Activated B cell treated with CpG ODN at 0.5 μM for 24 hours (primary cell): Measurements from ENCODE around the gene PTTG1IP. TPM values are rescaled to one million over a fixed set of nuclear protein-coding genes. Genes with fewer than 3 reads are reported as not detected.

ENCODE experiments used
- ATAC-seq: fragments of 200-7000 bp; cut with Tn5 transposase; one replicate; pipeline ENCODE4 v1.10.0; 2021; ENCODE audit warnings: low read depth, mild to moderate bottlenecking, moderate library complexity
- CTCF ChIA-PET: fragments of 350-600 bp; sonication (Branson Sonifier 250); formaldehyde crosslinking; loops from one replicate; lab custom pipeline; 2021; ENCODE audit warnings: antibody characterized with exemption; lab: Charles Lee
- POLR2A ChIA-PET: fragments of 350-600 bp; sonication (Branson Sonifier 250); formaldehyde crosslinking; loops from one replicate; lab custom pipeline; 2021; ENCODE audit warnings: antibody characterized with exemption; lab: Charles Lee
- DNase-seq: peaks from one replicate; pipeline ENCODE4 v3.0.0; 2022
- H3K27ac Mint-ChIP-seq: one replicate; pipeline ENCODE4 v1.8.0; 2020; ENCODE audit warnings: mixed read lengths
- H3K27me3 Mint-ChIP-seq: one replicate; pipeline ENCODE4 v1.8.0; 2021; ENCODE audit warnings: mixed read lengths
- H3K36me3 Mint-ChIP-seq: one replicate; pipeline ENCODE4 v1.8.0; 2021; ENCODE audit warnings: low read depth, mixed read lengths
- H3K4me1 Mint-ChIP-seq: one replicate; pipeline ENCODE4 v1.8.0; 2021; ENCODE audit warnings: mixed read lengths
- H3K4me3 Mint-ChIP-seq: one replicate; pipeline ENCODE4 v1.8.0; 2020; ENCODE audit warnings: mild to moderate bottlenecking, mixed read lengths
- H3K9me3 Mint-ChIP-seq: one replicate; pipeline ENCODE4 v1.8.0; 2020; ENCODE audit warnings: mixed read lengths
- CTCF ChIP-seq: fragments of 200-600 bp; IDR thresholded peaks from one replicate; pipeline ENCODE4 v1.8.0; 2022; ENCODE audit warnings: antibody characterized with exemption, mild to moderate bottlenecking
- intact Hi-C: fragments of 100-400 bp; cut with micrococcal nuclease; formaldehyde crosslinking; loops from one replicate; pipeline ENCODE4 v1.15.1; 2024
- total RNA-seq: library from RNA; stranded (reverse); gene quantifications from 2 replicates; pipeline ENCODE4 v1.2.3, GENCODE V29; 2022

Gene PTTG1IP
- total RNA-seq, 1 donor from 2014 or later: 36.6 TPM

- Mint-ChIP-seq H3K27ac (no peak overlapping the region), H3K4me3 (no peak overlapping the region), H3K9me3 (no peaks in the 10 kb centered on the region), H3K27me3 (no peaks in the 10 kb centered on the region), H3K4me1 (peaks cover 10% of the 10 kb centered on the region), H3K36me3 (peaks cover 82% of the 10 kb centered on the region)
- TF ChIP-seq CTCF: no peak
- CTCF ChIA-PET: no interaction called here
- ATAC-seq (no peak), DNase-seq (no peak)
- POLR2A ChIA-PET: interaction anchor here (0.7 to 1.0 kb wide), 2 partner anchors 30 to 34 kb away, joined by 3 read pairs; no protein-coding TSS in a partner anchor
- intact Hi-C loops: no loop called here
Measured at GRCh38 chr21:44858291-44858690, 15.2 kb downstream of the PTTG1IP start.

GRCh38 chr21:44857127-44857892 is 16.2 kb downstream of the PTTG1IP start:
- Mint-ChIP-seq H3K27ac (no peak overlapping the region), H3K36me3 (peaks cover 87% of the 10 kb centered on the region), H3K4me3 (no peak overlapping the region), H3K9me3 (no peaks in the 10 kb centered on the region), H3K27me3 (no peaks in the 10 kb centered on the region), H3K4me1 (peaks cover 8% of the 10 kb centered on the region)
- CTCF ChIA-PET: no interaction called here
- no peak for DNase-seq
- TF ChIP-seq CTCF: no peak
- ATAC-seq: no peak
- intact Hi-C loops: no loop called here
- POLR2A ChIA-PET: interaction anchor here (0.7 to 1.0 kb wide), 3 partner anchors 16 to 35 kb away, joined by 3 read pairs; partner anchors contain the start of gene PTTG1IP

- Mint-ChIP-seq H3K4me3 (no peak overlapping the region), H3K27ac (no peak overlapping the region), H3K4me1 (peaks cover 8% of the 10 kb centered on the region), H3K9me3 (no peaks in the 10 kb centered on the region), H3K36me3 (peaks cover 90% of the 10 kb centered on the region), H3K27me3 (no peaks in the 10 kb centered on the region)
- DNase-seq (no peak), ATAC-seq (no peak)
- intact Hi-C loops: no loop called here
- no peak for TF ChIP-seq CTCF
- POLR2A ChIA-PET: no interaction called here
- CTCF ChIA-PET: no interaction called here
Measured at GRCh38 chr21:44856131-44856530, 17.4 kb downstream of the PTTG1IP start.

GRCh38 chr21:44855572-44855971 is 17.9 kb downstream of the PTTG1IP start:
- H3K27ac Mint-ChIP-seq: no peak overlapping the region

More at GRCh38 chr21:44855572-44855971, 17.9 kb downstream of the PTTG1IP start:
- TF ChIP-seq CTCF: no peak
- ATAC-seq (no peak), DNase-seq (no peak)
- CTCF ChIA-PET: no interaction called here
- H3K4me3 Mint-ChIP-seq: no peak overlapping the region
- no peaks in the 10 kb centered on the region for H3K9me3 Mint-ChIP-seq
- peaks cover 90% of the 10 kb centered on the region for H3K36me3 Mint-ChIP-seq
- peaks cover 8% of the 10 kb centered on the region for H3K4me1 Mint-ChIP-seq
- POLR2A ChIA-PET: interaction anchor here (0.8 kb wide), 1 partner anchor 10 kb away, joined by 3 read pairs; no protein-coding TSS in a partner anchor
- H3K27me3 Mint-ChIP-seq: no peaks in the 10 kb centered on the region
- intact Hi-C loops: no loop called here
